CD4-positive, alpha-beta T cell (primary cell): ENCODE data around the gene NDOR1. TPM values are rescaled to one million over a fixed set of nuclear protein-coding genes. Genes with fewer than 3 reads are reported as not detected.
"Not testable (repeated sequence)": the region's sequence is repeated elsewhere in the genome, so short reads cannot be mapped to it uniquely, and the experiment has no call there.

ENCODE experiments used
- ATAC-seq: fragments of 200-7000 bp; cut with Tn5 transposase; one replicate; pipeline ENCODE4 v1.10.0; 2022; ENCODE audit warnings: mild to moderate bottlenecking; ENCODE audit not compliant: poor library complexity
- CTCF ChIA-PET: fragments of 350-600 bp; sonication (Branson Sonifier 250); formaldehyde crosslinking; loops from one replicate; lab custom pipeline; 2021; ENCODE audit warnings: antibody characterized with exemption, inconsistent platforms; lab: Charles Lee
- POLR2A ChIA-PET: fragments of 350-600 bp; sonication (Branson Sonifier 250); formaldehyde crosslinking; loops from one replicate; lab custom pipeline; 2021; ENCODE audit warnings: antibody characterized with exemption, inconsistent platforms; lab: Charles Lee
- DNase-seq, 14 experiments: peaks; one replicate each; pipeline ENCODE4 v3.0.0-alpha.2; 2013 to 2020; ENCODE audit warnings: mixed read lengths in 2 of 14
- H3K27ac ChIP-seq, 2 donors: one replicate each; pipeline versions ENCODE4 v1.5.1 to v1.7.0; 2013; ENCODE audit warnings: low read length in 2 of 2, low read depth in 1 of 2, mild to moderate bottlenecking in 1 of 2
- H3K27me3 ChIP-seq, 2 experiments: 1 replicate in 1 of 2; 2 replicates in 1 of 2; pipeline versions ENCODE4 v1.6.1 to v1.7.0; 2013; ENCODE audit warnings: low read length in 2 of 2, control low read depth in 1 of 2, mild to moderate bottlenecking in 1 of 2, moderate library complexity in 1 of 2; ENCODE audit not compliant: insufficient read depth in 2 of 2, control insufficient read depth in 1 of 2
- H3K36me3 ChIP-seq: one replicate; pipeline ENCODE4 v1.6.1; 2013; ENCODE audit warnings: low read length, control low read depth; ENCODE audit not compliant: insufficient read depth
- H3K4me1 ChIP-seq: one replicate; pipeline ENCODE4 v1.6.1; 2013; ENCODE audit warnings: low read length, control low read depth; ENCODE audit not compliant: insufficient read depth
- H3K4me3 ChIP-seq: one replicate; pipeline ENCODE4 v1.5.1; 2013; ENCODE audit warnings: mild to moderate bottlenecking, low read length, moderate library complexity
- H3K9me3 ChIP-seq, 2 experiments: 1 replicate in 1 of 2; 2 replicates in 1 of 2; pipeline versions ENCODE4 v1.6.1 to v1.7.0; 2013; ENCODE audit warnings: low read length in 2 of 2, mild to moderate bottlenecking in 2 of 2, control low read depth in 1 of 2, moderate library complexity in 1 of 2; ENCODE audit not compliant: control insufficient read depth in 1 of 2, insufficient read depth in 1 of 2
- H3K27ac Mint-ChIP-seq: one replicate; pipeline ENCODE4 v1.8.0; 2020; ENCODE audit warnings: mixed read lengths
- H3K27me3 Mint-ChIP-seq: one replicate; pipeline ENCODE4 v1.8.0; 2021; ENCODE audit warnings: mixed read lengths
- H3K36me3 Mint-ChIP-seq: one replicate; pipeline ENCODE4 v1.8.0; 2021; ENCODE audit warnings: low read depth, mixed read lengths
- H3K4me1 Mint-ChIP-seq: one replicate; pipeline ENCODE4 v1.8.0; 2021; ENCODE audit warnings: low read depth, mixed read lengths
- H3K4me3 Mint-ChIP-seq: one replicate; pipeline ENCODE4 v1.8.0; 2020; ENCODE audit warnings: mild to moderate bottlenecking, mixed read lengths
- H3K9me3 Mint-ChIP-seq: one replicate; pipeline ENCODE4 v1.8.0; 2020; ENCODE audit warnings: mixed read lengths
- intact Hi-C, 2 experiments: fragments of 100-400 bp; cut with DNase I in 1 of 2; cut with micrococcal nuclease in 1 of 2; formaldehyde crosslinking; loops; one replicate each; pipeline versions ENCODE4 v1.15.1 to v1.9.0; 2023 to 2025; cut with DNase I, micrococcal nuclease
- total RNA-seq, 174 experiments: library from RNA in 2 of 174; stranded (reverse) in 2 of 174; gene quantifications; one replicate each; pipeline ENCODE4 v1.2.3 and lab custom pipeline; 2021 to 2026
- TF ChIP-seq, protein P1 (sequence below): fragments of 200-600 bp; IDR thresholded peaks from one replicate; pipeline ENCODE4 v1.8.0; 2022; ENCODE audit warnings: antibody characterized with exemption, mild to moderate bottlenecking

NDOR1 gene
- total RNA-seq, 2 experiments from 2014 or later: 22.8 to 25.3 TPM

GRCh38 chr9:137242269-137243203 is 37.0 kb downstream of the NDOR1 start:
- Mint-ChIP-seq H3K36me3 (peaks cover 22% of the 10 kb centered on the region), H3K27me3 (no peaks in the 10 kb centered on the region), H3K4me1 (peaks cover 17% of the 10 kb centered on the region), H3K4me3 (peak overlapping the region; percentile 85), H3K27ac (peak overlapping the region; percentile 89), H3K9me3 (no peaks in the 10 kb centered on the region)
- DNase-seq (peak in 2 of 14 experiments; percentile 18 to 21), ATAC-seq (no peak)
- H3K4me3 ChIP-seq: peak overlapping the region; percentile 68
- TF ChIP-seq, protein P1, sequence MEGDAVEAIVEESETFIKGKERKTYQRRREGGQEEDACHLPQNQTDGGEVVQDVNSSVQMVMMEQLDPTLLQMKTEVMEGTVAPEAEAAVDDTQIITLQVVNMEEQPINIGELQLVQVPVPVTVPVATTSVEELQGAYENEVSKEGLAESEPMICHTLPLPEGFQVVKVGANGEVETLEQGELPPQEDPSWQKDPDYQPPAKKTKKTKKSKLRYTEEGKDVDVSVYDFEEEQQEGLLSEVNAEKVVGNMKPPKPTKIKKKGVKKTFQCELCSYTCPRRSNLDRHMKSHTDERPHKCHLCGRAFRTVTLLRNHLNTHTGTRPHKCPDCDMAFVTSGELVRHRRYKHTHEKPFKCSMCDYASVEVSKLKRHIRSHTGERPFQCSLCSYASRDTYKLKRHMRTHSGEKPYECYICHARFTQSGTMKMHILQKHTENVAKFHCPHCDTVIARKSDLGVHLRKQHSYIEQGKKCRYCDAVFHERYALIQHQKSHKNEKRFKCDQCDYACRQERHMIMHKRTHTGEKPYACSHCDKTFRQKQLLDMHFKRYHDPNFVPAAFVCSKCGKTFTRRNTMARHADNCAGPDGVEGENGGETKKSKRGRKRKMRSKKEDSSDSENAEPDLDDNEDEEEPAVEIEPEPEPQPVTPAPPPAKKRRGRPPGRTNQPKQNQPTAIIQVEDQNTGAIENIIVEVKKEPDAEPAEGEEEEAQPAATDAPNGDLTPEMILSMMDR: no peak
- peak overlapping the region in 1 of 2 donors; percentile 53 for H3K27ac ChIP-seq
- intact Hi-C loops: no loop called here
- H3K36me3 ChIP-seq: peaks cover 21% of the 10 kb centered on the region
- no peaks in the 10 kb centered on the region for H3K9me3 ChIP-seq
- ChIA-PET CTCF (interaction anchor here (1.3 kb wide), 1 partner anchor 12 kb away, joined by 4 read pairs; the partner anchor contains the start of gene NELFB), POLR2A (interaction anchor here (0.8 to 3.3 kb wide), 6 partner anchors 11 to 156 kb away, joined by 3 to 27 read pairs (median 6); partner anchors contain the start of genes DPP7, MAN1B1, NELFB and TPRN)
- H3K27me3 ChIP-seq: no peaks in the 10 kb centered on the region
- peaks cover 49% of the 10 kb centered on the region for H3K4me1 ChIP-seq

GRCh38 chr9:137243266-137243625 is 37.7 kb downstream of the NDOR1 start:
- H3K9me3 ChIP-seq, H3K9me3 Mint-ChIP-seq, ATAC-seq, H3K27ac ChIP-seq, H3K27me3 Mint-ChIP-seq, H3K4me3 ChIP-seq, H3K27me3 ChIP-seq, intact Hi-C loops: not testable (repeated sequence)
- H3K27ac Mint-ChIP-seq: peak overlapping the region; percentile 89
- POLR2A ChIA-PET: interaction anchor here (1.1 to 3.3 kb wide), 4 partner anchors 11 to 157 kb away, joined by 4 to 27 read pairs (median 8); partner anchors contain the start of genes MAN1B1, NELFB and TPRN
- H3K4me1 ChIP-seq: peaks cover 43% of the 10 kb centered on the region
- H3K4me1 Mint-ChIP-seq: peaks cover 17% of the 10 kb centered on the region
- H3K4me3 Mint-ChIP-seq: peak overlapping the region; percentile 85
- peak in 1 of 14 experiments; percentile 5 for DNase-seq
- CTCF ChIA-PET: interaction anchor here (1.3 kb wide), 1 partner anchor 12 kb away, joined by 4 read pairs; the partner anchor contains the start of gene NELFB
- peaks cover 21% of the 10 kb centered on the region for H3K36me3 ChIP-seq
- H3K36me3 Mint-ChIP-seq: peaks cover 22% of the 10 kb centered on the region

DNA sequence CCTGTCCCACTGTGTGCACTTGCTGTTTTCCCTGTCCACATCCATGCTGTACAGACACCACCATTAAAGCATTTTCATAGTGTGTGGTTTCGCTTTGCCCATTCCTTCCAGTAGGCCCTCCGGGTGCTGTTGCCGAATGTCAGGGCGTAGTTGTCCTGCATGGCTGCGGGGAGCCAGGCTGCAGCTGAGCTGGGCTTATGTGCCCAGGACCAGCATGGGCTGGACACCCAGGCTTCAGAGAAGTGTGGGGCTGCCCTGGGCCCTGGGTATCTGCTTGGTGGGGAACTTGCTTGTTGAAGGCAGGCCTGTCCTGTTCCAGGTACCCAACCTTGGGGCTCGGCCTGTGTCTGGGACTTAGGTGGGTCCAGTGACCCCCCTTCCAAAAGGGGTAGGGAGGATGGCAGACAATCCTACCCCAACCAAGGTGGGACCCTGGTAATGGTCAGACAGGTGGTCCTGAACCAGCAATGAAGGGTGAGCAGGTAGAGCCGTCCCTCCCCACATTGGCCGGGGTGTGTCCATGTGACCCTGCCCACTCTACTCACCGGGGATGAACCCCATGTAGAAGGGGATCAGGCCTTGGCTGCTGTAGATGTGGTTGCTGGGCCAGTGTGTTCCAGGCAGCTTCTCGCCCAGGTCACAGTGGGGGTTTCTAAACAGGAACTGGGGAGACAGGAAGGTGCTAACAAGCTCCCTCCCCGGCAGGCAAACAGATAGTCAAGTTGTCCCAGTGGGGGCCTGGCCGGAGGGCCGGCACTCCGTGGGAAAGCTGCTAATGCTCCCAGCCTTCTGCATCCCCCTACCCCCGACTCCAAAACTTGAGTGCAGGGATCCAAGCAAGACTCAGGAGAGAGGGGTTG is 38.4 kb downstream of the NDOR1 start:
- Mint-ChIP-seq H3K27ac (peak overlapping the region; percentile 89), H3K4me1 (peaks cover 15% of the 10 kb centered on the region), H3K36me3 (peaks cover 22% of the 10 kb centered on the region), H3K4me3 (peak overlapping the region; percentile 85), H3K27me3 (no peaks in the 10 kb centered on the region), H3K9me3 (no peaks in the 10 kb centered on the region)
- TF ChIP-seq, protein P1: no peak
- no peak overlapping the region for H3K4me3 ChIP-seq
- no peaks in the 10 kb centered on the region for H3K9me3 ChIP-seq
- CTCF ChIA-PET: interaction anchor here (1.8 kb wide), 1 partner anchor 7 kb away, joined by 4 read pairs; no protein-coding TSS in a partner anchor
- H3K27me3 ChIP-seq: no peaks in the 10 kb centered on the region
- DNase-seq: peak in 2 of 14 experiments; percentile 16
- intact Hi-C loops: no loop called here
- no peak overlapping the region for H3K27ac ChIP-seq
- H3K4me1 ChIP-seq: peaks cover 37% of the 10 kb centered on the region
- H3K36me3 ChIP-seq: peaks cover 21% of the 10 kb centered on the region
- POLR2A ChIA-PET: interaction anchor here (1.1 to 3.3 kb wide), 3 partner anchors 10 to 157 kb away, joined by 4 to 27 read pairs (median 8); partner anchors contain the start of genes MAN1B1, NELFB and TPRN
- no peak for ATAC-seq
